GM23338 (cell line): ENCODE data around the gene PAQR9.

Source experiments
- CREB1 ChIP-seq: fragments of 250-450 bp; sonication (Bioruptor Pico); IDR thresholded peaks from 2 replicates; pipeline ENCODE4 v1.5.0; 2020; ENCODE audit warnings: low read depth, mild to moderate bottlenecking, moderate library complexity
- CTCF ChIP-seq, 2 experiments: fragments of 200-600 bp in 1 of 2; sonication (generic) in 1 of 2; conservative IDR thresholded peaks; 2 replicates each; pipeline versions ENCODE4 v1.5.1 to v1.6.1; 2016 to 2017; ENCODE audit warnings: antibody characterized with exemption in 2 of 2, low read depth in 2 of 2, mild to moderate bottlenecking in 2 of 2, moderate library complexity in 1 of 2
- ETS1 ChIP-seq: IDR thresholded peaks from 2 replicates; pipeline ENCODE4 v1.6.1; 2016; ENCODE audit warnings: antibody characterized with exemption
- EZH2 ChIP-seq: fragments of 200-600 bp; sonication (generic); IDR thresholded peaks from one replicate; pipeline ENCODE4 v1.8.0; 2017; ENCODE audit warnings: antibody characterized with exemption, mild to moderate bottlenecking, low read depth; ENCODE audit not compliant: unreplicated experiment
- EZH2phosphoT487 ChIP-seq: fragments of 200-600 bp; sonication (generic); IDR thresholded peaks from one replicate; pipeline ENCODE4 v1.8.1; 2018; ENCODE audit warnings: antibody characterized with exemption; ENCODE audit not compliant: unreplicated experiment
- JUNB ChIP-seq: IDR thresholded peaks from one replicate; pipeline ENCODE4 v1.6.1; 2016; ENCODE audit warnings: antibody characterized with exemption; ENCODE audit not compliant: unreplicated experiment
- POLR2AphosphoS5 ChIP-seq: IDR thresholded peaks from 2 replicates; pipeline ENCODE4 v1.6.1; 2016; ENCODE audit warnings: antibody characterized with exemption, low read depth
- REST ChIP-seq: IDR thresholded peaks from one replicate; pipeline ENCODE4 v1.6.1; 2018; ENCODE audit warnings: antibody characterized with exemption; ENCODE audit not compliant: unreplicated experiment
- STAT1 ChIP-seq: IDR thresholded peaks from one replicate; pipeline ENCODE4 v1.6.1; 2016; ENCODE audit warnings: antibody characterized with exemption; ENCODE audit not compliant: unreplicated experiment
- ZNF114 ChIP-seq: fragments of 250-450 bp; sonication (Bioruptor Pico); IDR thresholded peaks from 2 replicates; pipeline ENCODE4 v1.5.0; 2020; ENCODE audit warnings: mild to moderate bottlenecking, moderate library complexity
- ZNF331 ChIP-seq: fragments of 250-450 bp; sonication (Bioruptor Pico); IDR thresholded peaks from 2 replicates; pipeline ENCODE4 v1.5.0; 2020; ENCODE audit warnings: low read depth, mild to moderate bottlenecking, moderate library complexity

GRCh38 chr3:142965581-142965980 lies 2.1 kb upstream of the PAQR9 start:
- no peak for TF ChIP-seq CTCF (conservative IDR thresholded peaks at IDR 0.05; ENCODE audit: low read depth in 2 of 2)
- no peak for TF ChIP-seq POLR2AphosphoS5
- no peak for TF ChIP-seq EZH2phosphoT487
- TF ChIP-seq REST: no peak
- no peak for TF ChIP-seq EZH2
- no peak for TF ChIP-seq JUNB
- no peak for TF ChIP-seq CREB1 (CRISPR knock-in tag)
- no peak for TF ChIP-seq STAT1
- TF ChIP-seq ZNF331 (CRISPR knock-in tag): no peak
- no peak for TF ChIP-seq ETS1
- TF ChIP-seq ZNF114 (CRISPR knock-in tag): no peak
